HepG2 (cell line): ENCODE results near the gene ZDHHC18. TPM values are rescaled to one million over a fixed set of nuclear protein-coding genes. Genes with fewer than 3 reads are reported as not detected.

ENCODE experiments used
- CEBPG ChIP-seq: IDR thresholded peaks from 2 replicates; pipeline ENCODE4 v1.6.1; 2016
- CREB1 ChIP-seq, 2 experiments: fragments of 450-650 bp in 1 of 2; IDR thresholded peaks; 2 replicates each; pipeline ENCODE4 v1.6.1; 2016 to 2017; ENCODE audit warnings: control low read depth in 1 of 2, mild to moderate bottlenecking in 1 of 2, missing compliant biosample characterization in 1 of 2, missing genetic modification characterization in 1 of 2
- FOXA3 ChIP-seq: IDR thresholded peaks from 2 replicates; pipeline ENCODE4 v1.6.1; 2016; ENCODE audit warnings: missing genetic modification reagents, missing compliant biosample characterization
- GABPA ChIP-seq, 2 experiments: IDR thresholded peaks; 2 replicates each; pipeline ENCODE4 v1.6.1; 2011 to 2016; ENCODE audit warnings: low read depth in 2 of 2, low read length in 1 of 2, missing biosample characterization in 1 of 2, missing genetic modification characterization in 1 of 2
- GMEB1 ChIP-seq: sonication (generic); formaldehyde crosslinking; IDR thresholded peaks from 2 replicates; pipeline ENCODE4 v1.5.1; 2020; ENCODE audit warnings: missing genetic modification reagents, mild to moderate bottlenecking, borderline replicate concordance
- MXD4 ChIP-seq: IDR thresholded peaks from 2 replicates; pipeline ENCODE4 v1.6.1; 2016; ENCODE audit warnings: mild to moderate bottlenecking, missing biosample characterization, missing genetic modification reagents
- PAF1 ChIP-seq: IDR thresholded peaks from 2 replicates; pipeline ENCODE4 v1.6.1; 2016; ENCODE audit warnings: missing genetic modification reagents, missing compliant biosample characterization
- PBX2 ChIP-seq: IDR thresholded peaks from 2 replicates; pipeline ENCODE4 v1.6.1; 2016; ENCODE audit warnings: control low read depth
- POLR2AphosphoS5 ChIP-seq: IDR thresholded peaks from 2 replicates; pipeline ENCODE4 v1.6.1; 2012; ENCODE audit warnings: low read depth, low read length
- SOX6 ChIP-seq, 2 experiments: fragments of 450-650 bp in 1 of 2; sonication (generic) in 1 of 2; formaldehyde crosslinking in 1 of 2; IDR thresholded peaks; 2 replicates each; pipeline versions ENCODE4 v1.4.0 to v1.6.1; 2017 to 2020; ENCODE audit warnings: antibody characterized with exemption in 1 of 2, mild to moderate bottlenecking in 1 of 2, missing genetic modification reagents in 1 of 2
- ZNF136 ChIP-seq: sonication (generic); formaldehyde crosslinking; IDR thresholded peaks from 2 replicates; pipeline ENCODE4 v1.8.1; 2022; ENCODE audit warnings: low read depth, mild to moderate bottlenecking, moderate library complexity, missing genetic modification reagents
- ZNF768 ChIP-seq: sonication (generic); formaldehyde crosslinking; IDR thresholded peaks from 2 replicates; pipeline ENCODE4 v1.4.0; 2020; ENCODE audit warnings: missing genetic modification reagents
- polyA plus RNA-seq, 8 experiments: library from polyadenylated mRNA; depleted of rRNA in 3 of 8; stranded (reverse) in 7 of 8; unstranded in 1 of 8; fragments of >200 nt; fragmentation: Illumina TruSeq in 4 of 8; extraction: Trizol in 4 of 8; gene quantifications; 2 replicates each; pipeline versions ENCODE4 v1.2.1 to v1.2.3, GENCODE V29; 2011 to 2016; ENCODE audit warnings: low read depth in 4 of 8, missing spikeins in 1 of 8, mixed read lengths in 1 of 8; ENCODE audit not compliant: insufficient read depth in 1 of 8
- total RNA-seq, 5 experiments: library from RNA; depleted of rRNA; stranded (reverse); fragments of >200 nt; fragmentation: Illumina TruSeq; extraction: Trizol; gene quantifications; 2 replicates each; pipeline ENCODE4 v1.2.3, GENCODE V29; 2016; ENCODE audit warnings: low read depth in 1 of 5
- TF ChIP-seq, protein P1 (sequence below), 2 experiments: fragments of 450-650 bp in 1 of 2; sonication (generic) in 1 of 2; formaldehyde crosslinking; IDR thresholded peaks; 2 replicates each; pipeline versions ENCODE4 v1.5.0 to v1.8.0; 2020 to 2022; ENCODE audit warnings: mild to moderate bottlenecking in 1 of 2, missing genetic modification reagents in 1 of 2
- TF ChIP-seq, protein P2 (sequence below): sonication (generic); formaldehyde crosslinking; IDR thresholded peaks from 2 replicates; pipeline ENCODE4 v1.4.0; 2020; ENCODE audit warnings: missing genetic modification reagents
- TF ChIP-seq, protein P3 (sequence below): sonication (generic); formaldehyde crosslinking; IDR thresholded peaks from 2 replicates; pipeline ENCODE4 v1.4.0; 2020; ENCODE audit warnings: missing genetic modification reagents, borderline replicate concordance

Gene ZDHHC18
- total and polyA plus RNA-seq, 2 of the 13 experiments (the other 11 are each of a cell fraction or from before 2014, with no cell fraction given), result 13.2 to 35.3 TPM

DNA sequence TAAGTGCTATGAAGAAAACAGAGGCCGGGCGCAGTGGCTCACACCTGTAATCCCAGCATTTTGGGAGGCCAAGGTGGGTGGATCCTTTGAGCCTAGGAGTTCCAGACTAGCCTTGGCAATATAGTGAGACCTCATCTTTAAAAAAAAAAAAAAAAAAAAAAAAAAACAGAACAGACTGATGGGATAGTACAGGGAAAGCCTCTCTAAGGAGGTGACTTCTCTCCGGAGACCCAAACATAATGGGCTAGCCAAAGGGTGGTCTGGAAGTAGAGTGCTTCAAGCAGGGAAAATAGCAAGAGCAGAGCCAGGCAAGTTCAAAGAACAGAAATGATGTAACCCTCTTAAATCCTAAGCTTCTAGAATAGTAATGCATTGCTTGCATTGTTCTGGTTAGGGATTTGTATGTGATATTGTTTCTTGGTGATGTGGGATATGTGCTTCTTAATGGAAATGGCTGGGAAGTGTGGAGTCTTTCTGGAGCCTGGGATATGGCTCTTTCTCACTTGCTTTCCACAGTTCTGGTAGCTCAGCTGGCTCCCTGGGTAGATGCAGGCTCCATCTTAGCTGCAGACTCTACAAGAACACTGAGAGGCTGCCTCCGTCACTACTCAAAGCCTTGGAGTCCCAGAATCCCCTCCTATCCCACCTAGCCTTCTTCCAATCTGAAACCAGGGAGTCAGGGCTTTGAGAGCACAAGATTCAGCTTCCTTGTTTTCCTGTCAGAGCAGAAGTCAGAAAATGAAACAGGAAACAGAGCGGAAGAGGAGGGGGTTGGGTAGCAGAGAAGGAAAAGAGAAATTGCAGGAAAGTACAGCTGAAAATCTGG, 40.7 kb upstream of the ZDHHC18 start (continued):
- TF ChIP-seq, protein P1, sequence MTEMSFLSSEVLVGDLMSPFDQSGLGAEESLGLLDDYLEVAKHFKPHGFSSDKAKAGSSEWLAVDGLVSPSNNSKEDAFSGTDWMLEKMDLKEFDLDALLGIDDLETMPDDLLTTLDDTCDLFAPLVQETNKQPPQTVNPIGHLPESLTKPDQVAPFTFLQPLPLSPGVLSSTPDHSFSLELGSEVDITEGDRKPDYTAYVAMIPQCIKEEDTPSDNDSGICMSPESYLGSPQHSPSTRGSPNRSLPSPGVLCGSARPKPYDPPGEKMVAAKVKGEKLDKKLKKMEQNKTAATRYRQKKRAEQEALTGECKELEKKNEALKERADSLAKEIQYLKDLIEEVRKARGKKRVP (CRISPR knock-in tag; IDR thresholded peaks at IDR 0.05), result peak in 1 of 2 experiments; percentile 72; a peak in 2 of 4 replicates
- TF ChIP-seq, protein P2, sequence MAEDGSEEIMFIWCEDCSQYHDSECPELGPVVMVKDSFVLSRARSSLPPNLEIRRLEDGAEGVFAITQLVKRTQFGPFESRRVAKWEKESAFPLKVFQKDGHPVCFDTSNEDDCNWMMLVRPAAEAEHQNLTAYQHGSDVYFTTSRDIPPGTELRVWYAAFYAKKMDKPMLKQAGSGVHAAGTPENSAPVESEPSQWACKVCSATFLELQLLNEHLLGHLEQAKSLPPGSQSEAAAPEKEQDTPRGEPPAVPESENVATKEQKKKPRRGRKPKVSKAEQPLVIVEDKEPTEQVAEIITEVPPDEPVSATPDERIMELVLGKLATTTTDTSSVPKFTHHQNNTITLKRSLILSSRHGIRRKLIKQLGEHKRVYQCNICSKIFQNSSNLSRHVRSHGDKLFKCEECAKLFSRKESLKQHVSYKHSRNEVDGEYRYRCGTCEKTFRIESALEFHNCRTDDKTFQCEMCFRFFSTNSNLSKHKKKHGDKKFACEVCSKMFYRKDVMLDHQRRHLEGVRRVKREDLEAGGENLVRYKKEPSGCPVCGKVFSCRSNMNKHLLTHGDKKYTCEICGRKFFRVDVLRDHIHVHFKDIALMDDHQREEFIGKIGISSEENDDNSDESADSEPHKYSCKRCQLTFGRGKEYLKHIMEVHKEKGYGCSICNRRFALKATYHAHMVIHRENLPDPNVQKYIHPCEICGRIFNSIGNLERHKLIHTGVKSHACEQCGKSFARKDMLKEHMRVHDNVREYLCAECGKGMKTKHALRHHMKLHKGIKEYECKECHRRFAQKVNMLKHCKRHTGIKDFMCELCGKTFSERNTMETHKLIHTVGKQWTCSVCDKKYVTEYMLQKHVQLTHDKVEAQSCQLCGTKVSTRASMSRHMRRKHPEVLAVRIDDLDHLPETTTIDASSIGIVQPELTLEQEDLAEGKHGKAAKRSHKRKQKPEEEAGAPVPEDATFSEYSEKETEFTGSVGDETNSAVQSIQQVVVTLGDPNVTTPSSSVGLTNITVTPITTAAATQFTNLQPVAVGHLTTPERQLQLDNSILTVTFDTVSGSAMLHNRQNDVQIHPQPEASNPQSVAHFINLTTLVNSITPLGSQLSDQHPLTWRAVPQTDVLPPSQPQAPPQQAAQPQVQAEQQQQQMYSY, result 0 out of 2 replicates have a peak, but pooled peaks have one; percentile 47
- TF ChIP-seq, protein P3, sequence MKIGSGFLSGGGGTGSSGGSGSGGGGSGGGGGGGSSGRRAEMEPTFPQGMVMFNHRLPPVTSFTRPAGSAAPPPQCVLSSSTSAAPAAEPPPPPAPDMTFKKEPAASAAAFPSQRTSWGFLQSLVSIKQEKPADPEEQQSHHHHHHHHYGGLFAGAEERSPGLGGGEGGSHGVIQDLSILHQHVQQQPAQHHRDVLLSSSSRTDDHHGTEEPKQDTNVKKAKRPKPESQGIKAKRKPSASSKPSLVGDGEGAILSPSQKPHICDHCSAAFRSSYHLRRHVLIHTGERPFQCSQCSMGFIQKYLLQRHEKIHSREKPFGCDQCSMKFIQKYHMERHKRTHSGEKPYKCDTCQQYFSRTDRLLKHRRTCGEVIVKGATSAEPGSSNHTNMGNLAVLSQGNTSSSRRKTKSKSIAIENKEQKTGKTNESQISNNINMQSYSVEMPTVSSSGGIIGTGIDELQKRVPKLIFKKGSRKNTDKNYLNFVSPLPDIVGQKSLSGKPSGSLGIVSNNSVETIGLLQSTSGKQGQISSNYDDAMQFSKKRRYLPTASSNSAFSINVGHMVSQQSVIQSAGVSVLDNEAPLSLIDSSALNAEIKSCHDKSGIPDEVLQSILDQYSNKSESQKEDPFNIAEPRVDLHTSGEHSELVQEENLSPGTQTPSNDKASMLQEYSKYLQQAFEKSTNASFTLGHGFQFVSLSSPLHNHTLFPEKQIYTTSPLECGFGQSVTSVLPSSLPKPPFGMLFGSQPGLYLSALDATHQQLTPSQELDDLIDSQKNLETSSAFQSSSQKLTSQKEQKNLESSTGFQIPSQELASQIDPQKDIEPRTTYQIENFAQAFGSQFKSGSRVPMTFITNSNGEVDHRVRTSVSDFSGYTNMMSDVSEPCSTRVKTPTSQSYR (CRISPR knock-in tag), result peak; percentile 37; the same call in 1 of the 2 replicates
- TF ChIP-seq PBX2 (CRISPR knock-in tag) (no peak), ZNF768 (CRISPR knock-in tag) (no peak), SOX6 (IDR thresholded peaks at IDR 0.05) (no peak), SOX6 (CRISPR knock-in tag; IDR thresholded peaks at IDR 0.05) (0 out of 2 replicates have a peak, but pooled peaks have one; percentile 25), GMEB1 (no peak), ZNF136 (CRISPR knock-in tag) (0 out of 2 replicates have a peak, but pooled peaks have one; percentile 3), CREB1 (IDR thresholded peaks at IDR 0.05) (no peak), CREB1 (CRISPR knock-in tag; IDR thresholded peaks at IDR 0.05) (peak; percentile 16; the same call in 1 of the 2 replicates), FOXA3 (CRISPR knock-in tag) (peak; percentile 3; the same call in 1 of the 2 replicates), MXD4 (CRISPR knock-in tag) (0 out of 2 replicates have a peak, but pooled peaks have one; percentile 12), GABPA (IDR thresholded peaks at IDR 0.05; ENCODE audit: low read depth, low read length) (no peak), GABPA (CRISPR knock-in tag; IDR thresholded peaks at IDR 0.05; ENCODE audit: low read depth) (peak; percentile 68), POLR2AphosphoS5 (peak; percentile 17; the same call in 1 of the 2 replicates), CEBPG (CRISPR knock-in tag) (peak; percentile 16; the same call in 1 of the 2 replicates), PAF1 (no peak)
